ENCODE data around the gene DPM2. TPM values are rescaled to one million over a fixed set of nuclear protein-coding genes. Genes with fewer than 3 reads are reported as not detected.

DPM2 gene
- total and polyA plus RNA-seq, 2 experiments from 2014 or later: 19.2 to 57.1 TPM

DNA sequence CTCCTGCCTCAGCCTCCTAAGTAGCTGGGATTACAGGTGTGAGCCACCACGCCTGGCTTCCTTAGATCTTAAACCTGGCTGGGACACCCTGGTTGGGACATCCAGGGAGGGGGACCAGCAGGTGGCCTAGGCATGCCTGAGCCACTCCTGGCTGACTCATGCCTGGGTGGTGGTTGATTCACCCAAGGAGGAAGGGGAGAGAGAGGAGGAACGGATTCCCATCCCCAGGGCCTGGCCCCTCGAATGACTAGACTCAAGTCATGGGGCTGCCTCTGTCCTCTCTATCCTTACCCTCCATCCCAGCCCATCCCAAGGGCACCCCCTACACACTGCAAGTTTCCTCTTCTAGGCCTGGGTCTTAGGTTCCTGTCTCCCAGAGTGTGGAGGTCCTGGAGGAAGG is 30.4 kb upstream of the DPM2 start:
- Histone ChIP-seq H3K4me2 (peak overlapping the region; percentile 32), H3K79me2 (peaks cover 91% of the 10 kb centered on the region)
- TF ChIP-seq EZH2phosphoT487 (IDR thresholded peaks at IDR 0.05; ENCODE audit: low read depth, severe bottlenecking, unreplicated experiment) (no peak), EZH2 (IDR thresholded peaks at IDR 0.05; ENCODE audit: borderline replicate concordance) (no peak)
- TF ChIP-seq, protein P1, sequence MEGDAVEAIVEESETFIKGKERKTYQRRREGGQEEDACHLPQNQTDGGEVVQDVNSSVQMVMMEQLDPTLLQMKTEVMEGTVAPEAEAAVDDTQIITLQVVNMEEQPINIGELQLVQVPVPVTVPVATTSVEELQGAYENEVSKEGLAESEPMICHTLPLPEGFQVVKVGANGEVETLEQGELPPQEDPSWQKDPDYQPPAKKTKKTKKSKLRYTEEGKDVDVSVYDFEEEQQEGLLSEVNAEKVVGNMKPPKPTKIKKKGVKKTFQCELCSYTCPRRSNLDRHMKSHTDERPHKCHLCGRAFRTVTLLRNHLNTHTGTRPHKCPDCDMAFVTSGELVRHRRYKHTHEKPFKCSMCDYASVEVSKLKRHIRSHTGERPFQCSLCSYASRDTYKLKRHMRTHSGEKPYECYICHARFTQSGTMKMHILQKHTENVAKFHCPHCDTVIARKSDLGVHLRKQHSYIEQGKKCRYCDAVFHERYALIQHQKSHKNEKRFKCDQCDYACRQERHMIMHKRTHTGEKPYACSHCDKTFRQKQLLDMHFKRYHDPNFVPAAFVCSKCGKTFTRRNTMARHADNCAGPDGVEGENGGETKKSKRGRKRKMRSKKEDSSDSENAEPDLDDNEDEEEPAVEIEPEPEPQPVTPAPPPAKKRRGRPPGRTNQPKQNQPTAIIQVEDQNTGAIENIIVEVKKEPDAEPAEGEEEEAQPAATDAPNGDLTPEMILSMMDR (IDR thresholded peaks at IDR 0.05; ENCODE audit: poor library complexity): no peak

DNA sequence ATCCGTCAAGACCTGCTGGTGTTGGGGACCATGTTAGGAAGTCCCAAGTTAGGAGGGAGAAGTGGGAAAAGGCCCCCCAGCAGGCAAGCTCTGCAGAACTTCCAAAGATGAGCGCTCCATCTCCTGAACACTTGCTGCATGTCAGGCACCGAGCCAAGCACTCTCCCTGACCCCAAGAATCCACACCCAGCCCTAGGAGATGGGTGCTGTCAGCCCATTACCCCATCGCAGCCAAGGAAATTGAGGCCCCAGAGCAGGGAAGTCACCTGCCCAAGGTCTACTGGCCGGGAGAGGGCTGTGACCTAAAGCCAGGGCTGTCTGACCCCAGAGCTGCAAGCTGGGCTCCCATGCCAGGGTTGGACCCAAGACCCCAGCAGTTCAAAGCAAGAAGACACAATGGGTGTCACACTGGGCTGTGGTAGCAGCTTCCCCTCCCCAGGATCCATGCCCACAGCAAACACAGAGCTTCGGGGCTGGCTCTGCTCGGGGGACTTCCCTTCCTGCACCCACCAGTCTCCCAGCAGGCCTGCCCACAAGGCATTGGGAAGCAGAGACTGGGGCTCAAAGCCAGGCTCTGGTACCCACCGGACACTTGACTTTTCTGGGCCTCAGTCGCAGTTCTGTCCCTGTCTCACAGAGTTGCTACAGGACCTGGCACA is 29.6 kb upstream of the DPM2 start:
- Histone ChIP-seq H4K20me1 (ENCODE audit: insufficient read depth, poor library complexity, severe bottlenecking) (peaks cover 43% of the 10 kb centered on the region), H3K4me2 (no peak overlapping the region), H3K27ac (peak overlapping the region; percentile 97), H2AFZ (no peak overlapping the region), H3K9me3 (ENCODE audit: low read depth) (no peaks in the 10 kb centered on the region), H3K4me3 (no peak overlapping the region), H3K27me3 (no peaks in the 10 kb centered on the region), H3K4me1 (ENCODE audit: insufficient read depth) (peaks cover 96% of the 10 kb centered on the region), H3K9me2 (replicated peaks; ENCODE audit: insufficient read depth) (no peaks in the 10 kb centered on the region), H3K36me3 (replicated peaks; ENCODE audit: insufficient read depth, low read depth) (no peaks in the 10 kb centered on the region), H3K79me2 (peaks cover 91% of the 10 kb centered on the region)
- TF ChIP-seq EZH2phosphoT487 (IDR thresholded peaks at IDR 0.05; ENCODE audit: low read depth, severe bottlenecking, unreplicated experiment) (no peak), EZH2 (IDR thresholded peaks at IDR 0.05; ENCODE audit: borderline replicate concordance) (no peak)
- TF ChIP-seq, protein P1 (IDR thresholded peaks at IDR 0.05; ENCODE audit: poor library complexity): no peak
- DNase-seq (ENCODE audit: low spot score): no peak
- 75% methylated on average over 9 of the region's 9 CpGs for WGBS (ENCODE audit: low lambda C conversion rate, missing lambda C conversion rate)

More for the DNA sequence above, 30.4 kb upstream of the DPM2 start:
- DNase-seq (ENCODE audit: low spot score): peak; percentile 72
- no peak overlapping the region for H2AFZ ChIP-seq
- 86% methylated on average over 3 of the region's 3 CpGs for WGBS (ENCODE audit: low lambda C conversion rate, missing lambda C conversion rate)
- no peaks in the 10 kb centered on the region for H3K36me3 ChIP-seq (replicated peaks; ENCODE audit: insufficient read depth, low read depth)
- no peak overlapping the region for H3K4me3 ChIP-seq
- H3K4me1 ChIP-seq (ENCODE audit: insufficient read depth): peaks cover 96% of the 10 kb centered on the region
- peak overlapping the region; percentile 97 for H3K27ac ChIP-seq
- no peaks in the 10 kb centered on the region for H3K27me3 ChIP-seq
- H3K9me2 ChIP-seq (replicated peaks; ENCODE audit: insufficient read depth): no peaks in the 10 kb centered on the region
- H4K20me1 ChIP-seq (ENCODE audit: insufficient read depth, poor library complexity, severe bottlenecking): peaks cover 51% of the 10 kb centered on the region
- H3K9me3 ChIP-seq (ENCODE audit: low read depth): no peaks in the 10 kb centered on the region

DNA sequence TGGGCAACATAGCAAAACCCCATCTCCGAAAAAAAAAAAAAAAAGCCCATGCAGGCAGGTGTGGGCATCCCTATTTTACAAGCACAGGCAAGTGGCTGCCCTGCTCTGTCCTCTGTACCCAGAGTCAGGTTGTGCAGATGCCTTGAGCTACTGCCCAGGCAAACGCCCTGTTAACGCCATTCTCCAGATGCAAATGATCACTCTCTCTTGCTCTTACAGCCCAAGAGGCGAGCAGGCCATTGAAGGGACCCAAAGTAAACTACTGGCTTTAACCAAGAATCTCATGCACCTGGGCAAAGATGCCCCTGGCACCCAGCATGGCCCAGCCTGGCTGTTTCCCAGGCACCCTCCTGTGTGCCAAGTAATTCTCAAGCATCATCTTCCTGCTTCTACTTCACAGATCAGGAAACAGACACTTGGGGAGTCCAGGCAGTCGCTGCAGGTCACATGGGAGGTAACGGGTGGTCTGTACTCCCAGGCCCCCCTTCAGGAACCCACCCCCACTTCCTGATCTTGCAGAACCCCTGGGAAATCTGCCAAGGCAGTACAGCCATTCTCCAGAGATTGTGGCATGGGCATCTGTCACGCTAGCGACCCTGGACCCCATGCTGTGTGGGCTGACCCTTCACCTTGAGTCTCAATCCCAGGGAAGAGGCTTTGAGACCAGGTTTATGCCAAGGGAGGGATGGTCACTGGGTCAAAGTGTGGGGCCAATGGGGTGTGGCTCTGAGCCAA is 28.9 kb upstream of the DPM2 start:
- no peaks in the 10 kb centered on the region for H3K36me3 ChIP-seq (replicated peaks; ENCODE audit: insufficient read depth, low read depth)
- WGBS (ENCODE audit: low lambda C conversion rate, missing lambda C conversion rate): 77% methylated on average over 7 of the region's 8 CpGs
- no peaks in the 10 kb centered on the region for H3K27me3 ChIP-seq
- H3K27ac ChIP-seq: peak overlapping the region; percentile 97
- DNase-seq (ENCODE audit: low spot score): no peak
- peaks cover 36% of the 10 kb centered on the region for H4K20me1 ChIP-seq (ENCODE audit: insufficient read depth, poor library complexity, severe bottlenecking)
- no peaks in the 10 kb centered on the region for H3K9me3 ChIP-seq (ENCODE audit: low read depth)
- peaks cover 91% of the 10 kb centered on the region for H3K79me2 ChIP-seq
- no peak overlapping the region for H3K4me3 ChIP-seq
- H3K4me1 ChIP-seq (ENCODE audit: insufficient read depth): peaks cover 90% of the 10 kb centered on the region
- TF ChIP-seq EZH2 (IDR thresholded peaks at IDR 0.05; ENCODE audit: borderline replicate concordance) (no peak), EZH2phosphoT487 (IDR thresholded peaks at IDR 0.05; ENCODE audit: low read depth, severe bottlenecking, unreplicated experiment) (no peak)
- TF ChIP-seq, protein P1 (IDR thresholded peaks at IDR 0.05; ENCODE audit: poor library complexity): no peak
- no peak overlapping the region for H2AFZ ChIP-seq
- peak overlapping the region; percentile 62 for H3K4me2 ChIP-seq
- no peaks in the 10 kb centered on the region for H3K9me2 ChIP-seq (replicated peaks; ENCODE audit: insufficient read depth)
